Activated B cell treated with CpG ODN at 0.5 μM for 24 hours (primary cell): ENCODE results near the gene RNU5D-1. TPM values are rescaled to one million over a fixed set of nuclear protein-coding genes. Genes with fewer than 3 reads are reported as not detected.
A peak's percentile ranks its signal among the peaks of the same experiment; 100 is the strongest.

Experiments
- ATAC-seq: fragments of 200-7000 bp; cut with Tn5 transposase; one replicate; pipeline ENCODE4 v1.10.0; 2021; ENCODE audit warnings: low read depth, mild to moderate bottlenecking, moderate library complexity
- CTCF ChIA-PET: fragments of 350-600 bp; sonication (Branson Sonifier 250); formaldehyde crosslinking; loops from one replicate; lab custom pipeline; 2021; ENCODE audit warnings: antibody characterized with exemption; lab: Charles Lee
- POLR2A ChIA-PET: fragments of 350-600 bp; sonication (Branson Sonifier 250); formaldehyde crosslinking; loops from one replicate; lab custom pipeline; 2021; ENCODE audit warnings: antibody characterized with exemption; lab: Charles Lee
- DNase-seq: peaks from one replicate; pipeline ENCODE4 v3.0.0; 2022
- H3K27ac Mint-ChIP-seq: one replicate; pipeline ENCODE4 v1.8.0; 2020; ENCODE audit warnings: mixed read lengths
- H3K27me3 Mint-ChIP-seq: one replicate; pipeline ENCODE4 v1.8.0; 2021; ENCODE audit warnings: mixed read lengths
- H3K36me3 Mint-ChIP-seq: one replicate; pipeline ENCODE4 v1.8.0; 2021; ENCODE audit warnings: low read depth, mixed read lengths
- H3K4me1 Mint-ChIP-seq: one replicate; pipeline ENCODE4 v1.8.0; 2021; ENCODE audit warnings: mixed read lengths
- H3K4me3 Mint-ChIP-seq: one replicate; pipeline ENCODE4 v1.8.0; 2020; ENCODE audit warnings: mild to moderate bottlenecking, mixed read lengths
- H3K9me3 Mint-ChIP-seq: one replicate; pipeline ENCODE4 v1.8.0; 2020; ENCODE audit warnings: mixed read lengths
- intact Hi-C: fragments of 100-400 bp; cut with micrococcal nuclease; formaldehyde crosslinking; loops from one replicate; pipeline ENCODE4 v1.15.1; 2024
- total RNA-seq: library from RNA; stranded (reverse); gene quantifications from 2 replicates; pipeline ENCODE4 v1.2.3, GENCODE V29; 2022
- TF ChIP-seq, protein P1 (sequence below): fragments of 200-600 bp; IDR thresholded peaks from one replicate; pipeline ENCODE4 v1.8.0; 2022; ENCODE audit warnings: antibody characterized with exemption, mild to moderate bottlenecking

RNU5D-1 gene
- total RNA-seq, 1 donor from 2014 or later = not detected

DNA sequence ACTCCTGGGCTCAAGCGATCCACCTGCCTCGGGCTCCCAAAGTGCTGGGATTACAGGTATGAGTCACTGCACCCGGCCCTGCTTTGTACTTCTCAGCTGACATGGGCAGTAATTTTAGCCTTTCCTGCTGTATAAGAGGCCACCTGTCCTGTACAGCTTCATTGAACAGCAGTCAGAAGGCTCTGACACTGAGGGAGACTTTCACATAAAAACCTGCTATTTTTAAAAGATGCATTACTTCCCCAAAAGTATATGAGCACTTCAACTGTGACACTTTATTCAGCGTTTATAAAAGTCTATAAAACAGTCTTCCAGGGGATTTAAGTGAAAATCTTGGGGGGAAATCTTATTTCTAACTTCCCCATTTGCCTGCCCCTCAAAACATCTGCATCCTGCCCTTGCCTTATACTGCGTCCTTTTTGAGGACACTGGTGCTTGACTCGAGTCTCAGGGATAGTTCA is 17.6 kb downstream of the RNU5D-1 start:
- intact Hi-C loops = loop anchor here (1.0 to 2.0 kb wide), 2 partner anchors 8 to 15 kb away; no protein-coding TSS in a partner anchor
- H3K4me1 Mint-ChIP-seq = peaks cover 70% of the 10 kb centered on the region
- H3K9me3 Mint-ChIP-seq = no peaks in the 10 kb centered on the region
- ChIA-PET CTCF (interaction anchor here (1.0 to 8.3 kb wide), 5 partner anchors 15 to 297 kb away, joined by 3 to 54 read pairs (median 4); partner anchors contain the start of genes HECTD3 and RNU5D-1), POLR2A (interaction anchor here (0.6 to 9.8 kb wide), 21 partner anchors 10 to 1692 kb away, joined by 3 to 181 read pairs (median 7); partner anchors contain the start of genes ARMH1, DYNLT4, HECTD3 and PLK3)
- peak overlapping the region; percentile 89 for H3K27ac Mint-ChIP-seq
- H3K27me3 Mint-ChIP-seq = no peaks in the 10 kb centered on the region
- TF ChIP-seq, protein P1, sequence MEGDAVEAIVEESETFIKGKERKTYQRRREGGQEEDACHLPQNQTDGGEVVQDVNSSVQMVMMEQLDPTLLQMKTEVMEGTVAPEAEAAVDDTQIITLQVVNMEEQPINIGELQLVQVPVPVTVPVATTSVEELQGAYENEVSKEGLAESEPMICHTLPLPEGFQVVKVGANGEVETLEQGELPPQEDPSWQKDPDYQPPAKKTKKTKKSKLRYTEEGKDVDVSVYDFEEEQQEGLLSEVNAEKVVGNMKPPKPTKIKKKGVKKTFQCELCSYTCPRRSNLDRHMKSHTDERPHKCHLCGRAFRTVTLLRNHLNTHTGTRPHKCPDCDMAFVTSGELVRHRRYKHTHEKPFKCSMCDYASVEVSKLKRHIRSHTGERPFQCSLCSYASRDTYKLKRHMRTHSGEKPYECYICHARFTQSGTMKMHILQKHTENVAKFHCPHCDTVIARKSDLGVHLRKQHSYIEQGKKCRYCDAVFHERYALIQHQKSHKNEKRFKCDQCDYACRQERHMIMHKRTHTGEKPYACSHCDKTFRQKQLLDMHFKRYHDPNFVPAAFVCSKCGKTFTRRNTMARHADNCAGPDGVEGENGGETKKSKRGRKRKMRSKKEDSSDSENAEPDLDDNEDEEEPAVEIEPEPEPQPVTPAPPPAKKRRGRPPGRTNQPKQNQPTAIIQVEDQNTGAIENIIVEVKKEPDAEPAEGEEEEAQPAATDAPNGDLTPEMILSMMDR = no peak
- H3K4me3 Mint-ChIP-seq = peak overlapping the region; percentile 63
- DNase-seq (no peak), ATAC-seq (peak; percentile 56)
- no peaks in the 10 kb centered on the region for H3K36me3 Mint-ChIP-seq

DNA sequence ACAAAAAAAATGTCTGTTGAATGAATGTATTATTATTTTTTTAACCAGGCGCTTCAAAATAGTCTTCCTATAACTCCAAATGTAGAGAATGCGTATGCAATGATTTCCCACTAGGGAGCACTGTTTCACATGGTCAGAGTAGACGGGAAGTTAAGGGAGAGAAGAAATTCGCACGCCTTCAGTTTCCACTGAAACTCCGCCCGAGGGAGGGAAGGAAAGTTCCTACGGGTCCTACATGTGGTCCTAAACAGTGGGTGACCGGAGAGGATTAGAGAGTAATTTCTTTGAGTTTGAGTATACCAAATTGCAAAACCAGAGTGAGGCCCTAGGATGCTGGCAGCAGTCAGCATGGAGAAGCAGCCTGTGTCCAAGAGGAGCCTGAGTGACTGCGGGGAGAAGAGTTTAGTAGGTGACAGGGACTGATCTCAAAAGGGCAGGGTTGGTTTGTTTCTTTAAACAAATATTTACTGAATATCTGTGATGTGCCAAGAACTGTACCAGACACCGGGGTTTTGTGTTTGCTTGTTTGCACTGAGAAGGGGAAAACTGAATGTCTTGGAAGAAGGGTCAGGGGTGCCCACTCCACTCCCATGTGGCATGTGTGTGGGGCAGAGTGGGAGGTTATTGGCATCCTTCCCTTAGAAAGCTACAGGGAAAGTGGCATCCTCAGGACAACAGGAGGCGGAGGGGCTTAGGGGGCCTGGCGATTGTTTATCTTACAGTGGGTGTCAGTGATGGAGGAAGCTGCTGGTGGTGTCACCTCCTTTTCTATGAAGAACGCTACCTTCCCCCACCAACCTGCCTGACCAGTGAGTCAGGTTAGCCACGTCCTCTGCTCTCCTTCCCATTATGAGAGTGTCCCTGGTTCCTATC is 22.8 kb downstream of the RNU5D-1 start:
- H3K4me1 Mint-ChIP-seq = peaks cover 34% of the 10 kb centered on the region
- TF ChIP-seq, protein P1 = no peak
- H3K4me3 Mint-ChIP-seq = peak overlapping the region; percentile 62
- CTCF ChIA-PET = interaction anchor here (1.5 kb wide), 1 partner anchor 21 kb away, joined by 6 read pairs; no protein-coding TSS in a partner anchor
- H3K9me3 Mint-ChIP-seq = no peaks in the 10 kb centered on the region
- ATAC-seq (peak; percentile 79), DNase-seq (no peak)
- no peaks in the 10 kb centered on the region for H3K27me3 Mint-ChIP-seq
- intact Hi-C loops = loop anchor here (1.0 kb wide), 1 partner anchor 13 kb away; no protein-coding TSS in a partner anchor
- peak overlapping the region; percentile 55 for H3K27ac Mint-ChIP-seq
- POLR2A ChIA-PET = interaction anchor here (1.2 to 1.7 kb wide), 2 partner anchors 13 to 23 kb away, joined by 4 to 9 read pairs; partner anchors contain the start of gene RNU5D-1
- no peaks in the 10 kb centered on the region for H3K36me3 Mint-ChIP-seq

DNA sequence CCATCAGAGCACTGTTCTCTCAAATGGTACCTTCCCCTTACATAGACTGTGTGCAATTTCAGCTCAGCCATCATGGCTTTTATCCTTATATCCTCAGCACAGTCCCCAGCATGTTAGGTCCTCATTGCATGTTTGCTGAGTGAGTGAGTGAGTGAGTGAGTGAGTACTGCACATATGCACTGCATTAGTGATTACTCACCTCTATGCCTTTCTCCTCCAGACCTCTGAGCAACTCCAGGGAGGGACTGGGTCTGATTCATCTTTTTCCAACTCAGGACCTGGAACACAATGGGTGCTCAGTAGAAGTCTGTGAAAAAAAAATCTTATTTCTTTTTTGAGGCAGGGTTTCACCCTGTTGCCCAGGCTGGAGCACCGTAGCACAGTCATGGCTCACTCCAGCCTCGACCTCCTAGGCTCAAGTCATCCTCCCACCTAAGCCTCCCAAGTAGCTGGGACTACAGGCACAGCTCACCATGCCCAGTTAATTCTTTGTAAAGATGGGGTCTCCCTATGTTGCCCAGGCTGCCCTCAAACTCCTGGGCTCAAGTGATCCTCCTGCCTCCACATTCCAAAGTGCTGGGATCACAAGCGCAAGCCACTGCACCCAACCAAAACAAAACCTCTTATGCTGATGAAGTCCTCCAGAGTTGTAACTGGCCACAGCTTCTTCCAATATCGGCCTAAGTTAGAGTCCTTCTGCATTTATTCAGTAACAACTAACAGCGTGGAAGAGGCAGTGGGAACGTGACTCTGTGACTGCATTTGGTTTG is 23.7 kb downstream of the RNU5D-1 start:
- H3K4me1 Mint-ChIP-seq = peaks cover 26% of the 10 kb centered on the region
- no peaks in the 10 kb centered on the region for H3K27me3 Mint-ChIP-seq
- ChIA-PET CTCF (interaction anchor here (0.6 to 1.4 kb wide), 3 partner anchors 10 to 55 kb away, joined by 3 read pairs; no protein-coding TSS in a partner anchor), POLR2A (interaction anchor here (1.6 to 3.7 kb wide), 2 partner anchors 10 to 14 kb away, joined by 4 to 33 read pairs; no protein-coding TSS in a partner anchor)
- DNase-seq (no peak), ATAC-seq (no peak)
- no peak overlapping the region for H3K4me3 Mint-ChIP-seq
- intact Hi-C loops = no loop called here
- H3K27ac Mint-ChIP-seq = no peak overlapping the region
- H3K9me3 Mint-ChIP-seq = no peaks in the 10 kb centered on the region
- TF ChIP-seq, protein P1 = no peak
- no peaks in the 10 kb centered on the region for H3K36me3 Mint-ChIP-seq

DNA sequence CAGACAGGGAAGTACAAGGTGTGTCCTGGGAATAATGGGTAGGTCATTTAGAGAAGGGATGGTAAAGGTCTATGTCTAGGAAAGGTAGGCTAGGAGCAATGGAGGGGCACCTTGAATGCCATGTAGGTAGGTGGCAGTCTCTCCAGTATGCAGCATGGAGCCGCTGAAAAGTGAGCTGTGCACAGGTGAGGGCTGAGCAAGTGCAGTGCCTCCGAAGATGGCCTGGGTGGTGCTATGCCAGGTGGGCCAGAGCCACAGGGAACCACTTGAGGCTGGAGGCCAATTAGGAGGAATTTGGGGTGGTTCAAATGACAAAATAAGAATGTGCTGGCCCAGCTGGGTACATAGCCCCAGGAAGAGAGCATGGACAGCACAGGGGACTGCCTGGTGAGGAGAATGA is 25.0 kb downstream of the RNU5D-1 start:
- Mint-ChIP-seq H3K27ac (no peak overlapping the region), H3K9me3 (no peaks in the 10 kb centered on the region), H3K27me3 (no peaks in the 10 kb centered on the region), H3K4me1 (peaks cover 17% of the 10 kb centered on the region), H3K36me3 (no peaks in the 10 kb centered on the region), H3K4me3 (no peak overlapping the region)
- DNase-seq (no peak), ATAC-seq (no peak)
- CTCF ChIA-PET = interaction anchor here (1.4 kb wide), 1 partner anchor 9 kb away, joined by 3 read pairs; no protein-coding TSS in a partner anchor
- POLR2A ChIA-PET = interaction anchor here (0.6 to 3.7 kb wide), 5 partner anchors 10 to 116 kb away, joined by 3 to 33 read pairs (median 4); no protein-coding TSS in a partner anchor
- intact Hi-C loops = no loop called here
- TF ChIP-seq, protein P1 = no peak
